ENCODE results near the gene EHMT2.
A peak's percentile ranks its signal among the peaks of the same experiment; 100 is the strongest.

The EHMT2 gene

DNA sequence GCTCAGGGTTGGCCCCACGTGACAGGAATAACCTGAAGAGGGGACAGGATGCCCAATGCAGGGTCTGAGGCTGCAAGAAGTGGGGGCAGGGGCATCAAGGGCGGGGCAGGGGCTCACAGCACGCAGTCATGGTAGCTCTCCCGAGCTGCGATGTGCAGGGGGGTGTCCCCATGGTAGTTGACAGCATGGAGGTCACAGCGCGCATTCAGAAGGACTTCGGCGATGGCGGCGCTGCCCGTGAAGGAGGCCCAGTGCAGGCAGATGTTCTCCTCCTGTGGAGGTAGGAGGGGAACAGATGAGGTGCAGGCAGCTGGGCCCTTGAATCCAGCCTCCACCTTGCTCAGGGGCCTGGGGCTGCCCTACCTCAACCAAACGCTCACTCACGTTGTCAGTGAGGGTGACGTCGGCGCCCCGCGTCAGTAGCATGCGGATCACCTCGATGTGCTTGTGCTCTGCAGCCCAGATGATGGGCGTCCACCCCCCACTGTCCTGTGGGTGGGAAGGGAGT is 12.9 kb downstream of the EHMT2 start:
- no peaks in the 10 kb centered on the region for H3K4me1 ChIP-seq (ENCODE audit: insufficient read depth, low read length)
- no peak overlapping the region for H3K9ac ChIP-seq (ENCODE audit: low read depth, low read length)
- H3K4me3 ChIP-seq (ENCODE audit: low read length): no peak overlapping the region
- H3K27ac ChIP-seq (ENCODE audit: low read length): no peak overlapping the region
- H3K36me3 ChIP-seq (ENCODE audit: insufficient read depth, low read depth, low read length): peaks cover 96% of the 10 kb centered on the region
- H3K27me3 ChIP-seq (ENCODE audit: insufficient read depth, low read length): no peaks in the 10 kb centered on the region
- H3K9me3 ChIP-seq (ENCODE audit: insufficient read depth, low read depth, low read length): no peaks in the 10 kb centered on the region

DNA sequence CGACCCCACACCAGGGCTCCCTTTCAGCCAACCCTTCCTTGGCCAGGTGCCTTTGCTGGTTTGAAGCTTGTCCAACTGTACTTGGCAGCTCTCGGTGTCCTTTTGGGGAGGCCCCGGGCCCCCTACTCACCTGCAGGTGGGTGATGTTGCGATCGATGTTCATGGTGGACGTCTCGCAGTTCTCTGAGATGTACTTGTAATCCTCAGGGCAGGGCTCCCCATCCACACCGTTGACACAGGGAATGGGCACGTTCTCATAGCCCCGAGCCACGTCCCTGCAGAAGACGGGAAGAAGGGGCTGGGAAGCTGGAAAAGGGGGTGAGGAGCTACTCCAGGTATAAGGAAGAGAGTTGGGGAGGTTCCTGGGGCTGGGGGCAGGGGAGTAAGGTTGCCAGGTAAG is 13.8 kb downstream of the EHMT2 start:
- no peak overlapping the region for H3K4me3 ChIP-seq (ENCODE audit: low read length)
- no peaks in the 10 kb centered on the region for H3K9me3 ChIP-seq (ENCODE audit: insufficient read depth, low read depth, low read length)
- peaks cover 89% of the 10 kb centered on the region for H3K36me3 ChIP-seq (ENCODE audit: insufficient read depth, low read depth, low read length)
- no peaks in the 10 kb centered on the region for H3K4me1 ChIP-seq (ENCODE audit: insufficient read depth, low read length)
- no peak overlapping the region for H3K27ac ChIP-seq (ENCODE audit: low read length)
- H3K27me3 ChIP-seq (ENCODE audit: insufficient read depth, low read length): no peaks in the 10 kb centered on the region
- no peak overlapping the region for H3K9ac ChIP-seq (ENCODE audit: low read depth, low read length)

DNA sequence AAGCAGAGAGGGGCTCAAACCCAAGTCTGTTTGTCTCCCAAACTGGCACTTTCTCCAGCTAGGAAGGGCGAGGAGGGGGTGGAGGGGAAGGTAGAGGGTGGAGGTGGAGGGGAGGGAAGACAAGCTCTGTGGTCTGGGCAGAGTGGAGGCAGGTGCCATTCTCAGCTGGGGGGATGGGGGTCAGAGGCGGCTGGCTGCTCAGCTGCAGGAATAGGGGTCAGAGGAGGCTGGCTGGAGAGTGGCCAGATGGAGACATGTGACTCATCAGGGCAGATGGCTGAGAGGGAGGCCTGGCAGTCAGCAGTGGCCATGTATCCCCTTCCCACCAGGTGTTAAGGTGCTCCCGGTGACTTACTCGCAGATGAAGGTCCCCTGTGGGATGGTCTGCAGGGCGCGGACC is 15.2 kb downstream of the EHMT2 start:
- no peak overlapping the region for H3K4me3 ChIP-seq (ENCODE audit: low read length)
- no peak overlapping the region for H3K27ac ChIP-seq (ENCODE audit: low read length)
- no peaks in the 10 kb centered on the region for H3K9me3 ChIP-seq (ENCODE audit: insufficient read depth, low read depth, low read length)
- peaks cover 75% of the 10 kb centered on the region for H3K36me3 ChIP-seq (ENCODE audit: insufficient read depth, low read depth, low read length)
- H3K27me3 ChIP-seq (ENCODE audit: insufficient read depth, low read length): no peaks in the 10 kb centered on the region
- H3K9ac ChIP-seq (ENCODE audit: low read depth, low read length): no peak overlapping the region
- no peaks in the 10 kb centered on the region for H3K4me1 ChIP-seq (ENCODE audit: insufficient read depth, low read length)

DNA sequence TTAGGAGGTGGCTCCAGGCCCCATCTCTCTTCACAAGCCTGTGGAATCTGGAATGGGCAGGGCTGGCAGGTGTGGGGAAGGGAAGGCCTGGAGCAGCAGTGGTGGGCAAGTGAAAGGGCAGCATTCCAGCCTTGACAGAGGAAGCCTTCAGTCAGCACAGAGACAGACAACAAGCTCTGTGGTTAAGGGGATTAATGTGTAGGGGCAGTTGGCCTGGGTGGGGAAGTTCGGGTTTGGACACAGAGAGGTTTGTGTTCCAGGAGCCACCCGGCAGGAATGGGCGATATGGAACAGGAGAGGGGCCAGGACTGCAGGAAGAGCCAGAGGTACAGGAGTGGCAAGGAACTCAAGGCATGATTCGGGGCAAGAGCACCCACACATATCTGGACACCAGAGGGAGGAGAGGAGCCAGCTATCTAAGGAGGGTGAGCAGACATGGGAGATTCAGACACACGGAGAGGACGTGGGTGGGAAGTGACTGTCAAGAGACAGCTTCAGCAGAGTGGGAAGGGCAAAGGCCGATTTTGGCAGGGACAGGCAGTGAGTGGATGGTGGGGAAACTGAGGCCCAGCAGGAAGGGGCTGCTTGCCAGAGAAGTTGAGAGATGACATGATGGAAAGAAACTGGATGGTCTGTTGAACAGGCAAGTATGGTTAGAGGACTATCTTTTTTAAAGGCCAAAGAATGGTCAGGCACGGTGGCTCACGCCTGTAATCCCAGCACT is 16.2 kb downstream of the EHMT2 start:
- Histone ChIP-seq H3K36me3 (ENCODE audit: insufficient read depth, low read depth, low read length) (peaks cover 65% of the 10 kb centered on the region), H3K4me3 (ENCODE audit: low read length) (no peak overlapping the region), H3K9me3 (ENCODE audit: insufficient read depth, low read depth, low read length) (no peaks in the 10 kb centered on the region), H3K4me1 (ENCODE audit: insufficient read depth, low read length) (no peaks in the 10 kb centered on the region), H3K27me3 (ENCODE audit: insufficient read depth, low read length) (no peaks in the 10 kb centered on the region), H3K9ac (ENCODE audit: low read depth, low read length) (no peak overlapping the region), H3K27ac (ENCODE audit: low read length) (no peak overlapping the region)

DNA sequence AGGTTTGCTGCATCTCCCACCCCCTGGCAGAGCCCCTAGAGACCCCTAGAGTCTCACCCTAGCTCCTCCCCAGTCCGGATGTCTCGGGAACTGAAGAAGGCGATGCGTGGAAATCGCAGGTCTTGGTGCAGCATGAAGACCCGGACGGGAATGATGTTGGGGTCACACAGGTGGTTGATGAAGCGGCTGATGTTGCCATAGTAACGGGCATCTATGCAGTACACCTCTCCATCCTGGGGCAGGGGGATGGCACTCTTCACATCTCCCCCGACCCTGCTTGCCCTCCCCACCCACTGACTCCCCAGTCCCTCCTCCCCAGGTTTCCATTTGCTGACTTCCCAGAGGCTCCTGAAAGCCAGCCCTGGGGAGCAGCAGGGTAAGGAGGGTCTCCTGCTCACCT is 16.9 kb downstream of the EHMT2 start:
- H3K27me3 ChIP-seq (ENCODE audit: insufficient read depth, low read length): no peaks in the 10 kb centered on the region
- H3K9me3 ChIP-seq (ENCODE audit: insufficient read depth, low read depth, low read length): no peaks in the 10 kb centered on the region
- no peaks in the 10 kb centered on the region for H3K4me1 ChIP-seq (ENCODE audit: insufficient read depth, low read length)
- peaks cover 59% of the 10 kb centered on the region for H3K36me3 ChIP-seq (ENCODE audit: insufficient read depth, low read depth, low read length)
- H3K9ac ChIP-seq (ENCODE audit: low read depth, low read length): no peak overlapping the region
- H3K27ac ChIP-seq (ENCODE audit: low read length): no peak overlapping the region
- no peak overlapping the region for H3K4me3 ChIP-seq (ENCODE audit: low read length)

DNA sequence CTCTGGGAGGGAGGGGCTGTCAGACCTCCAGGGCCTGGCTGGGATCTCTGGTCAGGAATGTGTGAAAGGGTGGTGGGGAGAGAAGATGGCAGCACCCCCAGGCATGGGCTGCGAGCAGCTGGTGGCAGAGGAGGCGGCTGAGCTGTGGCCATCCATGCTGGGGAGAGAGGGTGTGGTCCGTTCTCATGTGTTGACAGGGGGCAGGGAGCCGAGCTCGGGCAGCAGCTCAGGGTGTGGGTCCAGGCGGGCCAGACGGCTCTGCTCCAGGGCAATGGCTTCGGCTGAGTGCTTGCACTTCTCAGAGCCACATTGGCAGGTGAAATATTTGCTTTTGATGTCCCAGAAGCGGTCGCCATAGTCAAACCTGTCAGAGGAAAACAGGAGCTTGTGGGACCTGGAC is 17.6 kb downstream of the EHMT2 start:
- Histone ChIP-seq H3K4me1 (ENCODE audit: insufficient read depth, low read length) (no peaks in the 10 kb centered on the region), H3K9me3 (ENCODE audit: insufficient read depth, low read depth, low read length) (no peaks in the 10 kb centered on the region), H3K9ac (ENCODE audit: low read depth, low read length) (no peak overlapping the region), H3K27ac (ENCODE audit: low read length) (no peak overlapping the region), H3K27me3 (ENCODE audit: insufficient read depth, low read length) (no peaks in the 10 kb centered on the region), H3K36me3 (ENCODE audit: insufficient read depth, low read depth, low read length) (peaks cover 53% of the 10 kb centered on the region), H3K4me3 (ENCODE audit: low read length) (no peak overlapping the region)

DNA sequence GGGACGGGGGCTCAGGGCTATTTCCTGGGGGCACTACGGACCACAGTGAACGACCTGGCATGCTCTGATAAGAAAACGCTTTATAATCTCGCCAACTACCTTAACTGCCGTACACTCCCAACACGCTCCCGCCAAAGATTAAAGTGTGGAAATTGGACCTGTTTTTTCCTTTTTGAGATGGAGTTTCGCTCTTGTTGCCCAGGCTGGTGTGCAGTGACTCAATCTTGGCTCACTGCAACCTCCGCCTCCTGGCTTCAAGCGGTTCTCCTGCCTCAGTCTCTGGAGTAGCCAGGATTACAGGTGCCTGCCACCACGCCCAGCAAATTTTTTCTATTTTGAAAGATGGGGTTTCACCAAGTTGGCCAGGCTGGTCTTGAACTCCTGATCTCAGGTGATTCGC is 18.4 kb downstream of the EHMT2 start:
- Histone ChIP-seq H3K27ac (ENCODE audit: low read length) (no peak overlapping the region), H3K36me3 (ENCODE audit: insufficient read depth, low read depth, low read length) (peaks cover 45% of the 10 kb centered on the region), H3K9me3 (ENCODE audit: insufficient read depth, low read depth, low read length) (no peaks in the 10 kb centered on the region), H3K4me1 (ENCODE audit: insufficient read depth, low read length) (no peaks in the 10 kb centered on the region), H3K27me3 (ENCODE audit: insufficient read depth, low read length) (no peaks in the 10 kb centered on the region), H3K4me3 (ENCODE audit: low read length) (no peak overlapping the region), H3K9ac (ENCODE audit: low read depth, low read length) (no peak overlapping the region)

DNA sequence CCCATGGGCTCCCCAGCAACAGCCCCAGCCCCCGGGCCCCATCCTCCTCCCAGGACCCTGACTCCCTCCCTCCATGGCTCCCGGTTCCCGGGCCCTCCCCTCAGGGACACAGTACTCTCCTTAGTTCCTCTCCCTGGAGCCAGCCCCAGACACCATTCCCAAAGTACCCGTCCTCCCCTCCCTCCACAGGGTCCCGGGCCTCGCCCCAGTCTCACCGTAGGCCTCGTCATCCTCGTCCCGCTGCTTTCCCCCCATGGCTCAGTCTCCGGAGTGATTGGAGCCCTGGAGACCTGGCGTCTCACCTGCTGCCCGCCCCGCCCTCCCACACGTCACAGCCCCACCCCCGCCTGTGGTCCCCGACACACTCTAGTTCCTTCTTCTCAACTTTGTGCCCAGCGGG is 18.8 kb downstream of the EHMT2 start, which contains the start of gene SLC44A4:
Gene SLC44A4, minus strand, starts transcription at position 272 of the 400 bp plus-strand sequence. Its CDS starts 17 bp downstream, at position 255.
- H3K27me3 ChIP-seq (ENCODE audit: insufficient read depth, low read length): no peaks in the 10 kb centered on the region
- peaks cover 41% of the 10 kb centered on the region for H3K36me3 ChIP-seq (ENCODE audit: insufficient read depth, low read depth, low read length)
- no peaks in the 10 kb centered on the region for H3K9me3 ChIP-seq (ENCODE audit: insufficient read depth, low read depth, low read length)
- no peaks in the 10 kb centered on the region for H3K4me1 ChIP-seq (ENCODE audit: insufficient read depth, low read length)
- H3K27ac ChIP-seq (ENCODE audit: low read length): no peak within 1 kb of the TSS
- peak within 1 kb of the TSS; percentile 49; the same call in 1 of the 2 replicates for H3K4me3 ChIP-seq (ENCODE audit: low read length)
- H3K9ac ChIP-seq (ENCODE audit: low read depth, low read length): peak within 1 kb of the TSS; percentile 6; the same call in 1 of the 2 replicates

DNA sequence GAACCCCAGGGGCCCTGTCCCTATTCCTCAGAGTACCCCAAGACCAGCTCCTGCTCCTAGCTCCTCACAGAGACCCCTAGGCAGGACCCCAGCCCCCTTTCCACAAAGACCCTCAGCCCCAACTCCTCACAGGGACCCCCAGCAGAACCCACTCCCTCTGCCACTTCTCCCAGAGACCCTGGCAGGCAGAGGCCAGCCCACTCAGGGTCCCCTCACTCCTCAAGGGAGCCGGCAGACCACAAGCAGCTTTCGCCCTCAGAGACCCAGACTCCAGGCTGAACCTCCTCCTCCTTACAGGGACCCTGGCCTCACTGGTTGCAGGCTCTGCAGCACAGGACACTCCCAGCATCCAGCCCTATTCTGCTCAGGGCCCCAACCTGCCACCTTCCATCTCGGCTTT is 19.3 kb downstream of the EHMT2 start:
- Histone ChIP-seq H3K9ac (ENCODE audit: low read depth, low read length) (peak overlapping the region; percentile 6; the same call in 1 of the 2 replicates), H3K4me3 (ENCODE audit: low read length) (no peak overlapping the region; the same call in 1 of the 2 replicates), H3K27me3 (ENCODE audit: insufficient read depth, low read length) (no peaks in the 10 kb centered on the region), H3K36me3 (ENCODE audit: insufficient read depth, low read depth, low read length) (peaks cover 36% of the 10 kb centered on the region), H3K27ac (ENCODE audit: low read length) (no peak overlapping the region), H3K4me1 (ENCODE audit: insufficient read depth, low read length) (no peaks in the 10 kb centered on the region), H3K9me3 (ENCODE audit: insufficient read depth, low read depth, low read length) (no peaks in the 10 kb centered on the region)

DNA sequence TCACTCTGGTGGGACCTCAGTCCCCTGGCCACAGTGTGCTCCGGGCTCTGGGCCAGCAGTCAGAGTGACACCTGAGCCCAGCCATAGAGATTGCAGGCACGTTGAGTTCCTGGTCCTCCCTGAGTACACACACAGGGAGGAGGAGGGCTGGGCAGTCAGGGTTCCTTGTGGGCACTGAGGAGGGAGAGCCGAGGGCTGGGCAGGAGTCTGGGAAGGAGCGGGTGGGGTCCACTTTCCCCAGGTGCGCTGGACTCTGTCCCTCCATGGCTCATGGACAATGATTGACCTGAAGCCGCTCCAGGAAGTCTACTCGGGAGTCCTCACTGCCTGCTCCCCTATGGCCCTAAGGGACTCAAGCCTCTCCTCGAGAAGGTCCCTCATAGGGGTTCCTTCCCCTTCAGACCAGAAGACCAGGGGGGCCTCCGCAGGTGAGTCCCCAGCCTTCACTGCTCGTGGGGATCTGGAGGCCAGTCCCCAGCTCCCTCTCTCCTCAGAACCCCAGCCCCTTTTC is 19.8 kb downstream of the EHMT2 start:
- peaks cover 31% of the 10 kb centered on the region for H3K36me3 ChIP-seq (ENCODE audit: insufficient read depth, low read depth, low read length)
- no peak overlapping the region for H3K4me3 ChIP-seq (ENCODE audit: low read length)
- H3K9me3 ChIP-seq (ENCODE audit: insufficient read depth, low read depth, low read length): no peaks in the 10 kb centered on the region
- no peak overlapping the region for H3K27ac ChIP-seq (ENCODE audit: low read length)
- no peaks in the 10 kb centered on the region for H3K27me3 ChIP-seq (ENCODE audit: insufficient read depth, low read length)
- no peak overlapping the region for H3K9ac ChIP-seq (ENCODE audit: low read depth, low read length)
- no peaks in the 10 kb centered on the region for H3K4me1 ChIP-seq (ENCODE audit: insufficient read depth, low read length)

DNA sequence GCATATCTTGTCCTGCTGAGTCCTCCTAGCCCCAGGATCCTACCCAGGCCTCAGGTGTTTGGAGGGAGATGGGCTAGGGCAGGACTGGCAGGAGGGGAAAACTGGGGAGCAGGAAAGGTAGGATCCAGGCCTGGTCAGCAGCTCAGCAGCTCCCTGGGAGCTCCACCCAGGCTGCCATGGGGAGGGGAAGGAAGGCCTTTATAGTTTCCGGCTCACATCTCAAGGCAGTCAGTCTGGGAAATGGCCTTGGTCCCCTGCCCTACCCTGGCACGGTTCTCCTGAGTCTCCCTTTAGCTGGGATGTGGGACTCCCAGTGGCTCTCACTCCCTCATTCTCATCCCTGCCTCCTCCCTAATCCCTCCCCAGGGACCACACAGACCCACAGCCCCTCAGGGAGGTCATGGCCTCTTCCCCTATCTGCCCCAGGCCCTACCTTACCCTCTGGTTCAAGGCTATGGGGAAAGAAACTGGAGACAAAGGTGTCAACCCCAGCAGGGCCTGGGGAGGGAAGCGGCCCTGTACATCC is 20.3 kb downstream of the EHMT2 start:
- no peak overlapping the region for H3K27ac ChIP-seq (ENCODE audit: low read length)
- H3K9me3 ChIP-seq (ENCODE audit: insufficient read depth, low read depth, low read length): no peaks in the 10 kb centered on the region
- H3K4me1 ChIP-seq (ENCODE audit: insufficient read depth, low read length): no peaks in the 10 kb centered on the region
- H3K27me3 ChIP-seq (ENCODE audit: insufficient read depth, low read length): no peaks in the 10 kb centered on the region
- no peak overlapping the region for H3K4me3 ChIP-seq (ENCODE audit: low read length)
- H3K9ac ChIP-seq (ENCODE audit: low read depth, low read length): no peak overlapping the region
- H3K36me3 ChIP-seq (ENCODE audit: insufficient read depth, low read depth, low read length): peaks cover 26% of the 10 kb centered on the region

DNA sequence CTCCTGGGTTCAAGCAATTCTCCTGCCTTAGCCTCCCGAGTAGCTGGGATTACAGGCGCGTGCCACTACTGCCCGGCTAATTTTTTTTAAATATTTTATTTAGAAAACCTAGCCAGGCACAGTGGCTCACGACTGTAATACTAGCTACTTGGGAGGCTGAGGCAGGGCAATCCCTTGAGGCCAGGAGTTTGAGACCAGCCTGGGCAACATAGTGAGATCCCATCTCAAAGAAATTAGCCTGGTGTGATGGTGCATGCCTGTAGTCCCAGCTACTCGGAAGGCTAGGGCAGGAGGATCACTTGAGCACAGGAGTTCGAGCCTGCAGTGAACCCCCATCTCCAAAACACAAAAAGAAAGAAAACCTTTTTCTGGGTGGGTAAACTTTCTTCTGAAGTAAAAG is 21.1 kb downstream of the EHMT2 start:
- Histone ChIP-seq H3K4me3 (ENCODE audit: low read length) (no peak overlapping the region), H3K9ac (ENCODE audit: low read depth, low read length) (no peak overlapping the region; the same call in 1 of the 2 replicates), H3K27ac (ENCODE audit: low read length) (no peak overlapping the region), H3K4me1 (ENCODE audit: insufficient read depth, low read length) (no peaks in the 10 kb centered on the region), H3K9me3 (ENCODE audit: insufficient read depth, low read depth, low read length) (no peaks in the 10 kb centered on the region), H3K27me3 (ENCODE audit: insufficient read depth, low read length) (no peaks in the 10 kb centered on the region), H3K36me3 (ENCODE audit: insufficient read depth, low read depth, low read length) (peaks cover 20% of the 10 kb centered on the region)
